HFFc6 (cell line): ENCODE results near the gene FRY. TPM values are rescaled to one million over a fixed set of nuclear protein-coding genes. Genes with fewer than 3 reads are reported as not detected.

Experiments
- DNase-seq: peaks from one replicate; pipeline ENCODE4 v3.0.0-alpha.2; 2018
- H3K27ac Mint-ChIP-seq: 2 replicates; pipeline ENCODE4 v1.8.0; 2020; ENCODE audit warnings: mild to moderate bottlenecking, mixed read lengths
- H3K27me3 Mint-ChIP-seq: 2 replicates; pipeline ENCODE4 v1.8.0; 2021; ENCODE audit warnings: mild to moderate bottlenecking, moderate library complexity, mixed read lengths; ENCODE audit not compliant: insufficient read depth
- H3K36me3 Mint-ChIP-seq: 2 replicates; pipeline ENCODE4 v1.8.0; 2021; ENCODE audit warnings: low read depth, mixed read lengths
- H3K4me1 Mint-ChIP-seq: 2 replicates; pipeline ENCODE4 v1.8.0; 2020; ENCODE audit warnings: low read depth, mixed read lengths
- H3K4me3 Mint-ChIP-seq: 2 replicates; pipeline ENCODE4 v1.8.0; 2020; ENCODE audit warnings: mild to moderate bottlenecking, moderate library complexity, mixed read lengths
- H3K9me3 Mint-ChIP-seq: 2 replicates; pipeline ENCODE4 v1.8.0; 2020; ENCODE audit warnings: mild to moderate bottlenecking, mixed read lengths
- CTCF ChIP-seq: fragments of 200-600 bp; sonication (generic); IDR thresholded peaks from 2 replicates; pipeline ENCODE4 v1.5.0; 2021; ENCODE audit warnings: antibody characterized with exemption, mild to moderate bottlenecking
- total RNA-seq, 6 experiments: library from RNA; stranded (reverse); fragmentation: NEBNext Ultra II Directional; extraction: Animal tissue kit (Norgen Biotek cat#: 25700); gene quantifications; 2 replicates in 1 of 6; 3 replicates in 5 of 6; pipeline ENCODE4 v1.2.3, GENCODE V29; 2021

Gene FRY
- total RNA-seq, 6 experiments from 2014 or later, result 12.3 to 19.2 (median 13.8) TPM

DNA sequence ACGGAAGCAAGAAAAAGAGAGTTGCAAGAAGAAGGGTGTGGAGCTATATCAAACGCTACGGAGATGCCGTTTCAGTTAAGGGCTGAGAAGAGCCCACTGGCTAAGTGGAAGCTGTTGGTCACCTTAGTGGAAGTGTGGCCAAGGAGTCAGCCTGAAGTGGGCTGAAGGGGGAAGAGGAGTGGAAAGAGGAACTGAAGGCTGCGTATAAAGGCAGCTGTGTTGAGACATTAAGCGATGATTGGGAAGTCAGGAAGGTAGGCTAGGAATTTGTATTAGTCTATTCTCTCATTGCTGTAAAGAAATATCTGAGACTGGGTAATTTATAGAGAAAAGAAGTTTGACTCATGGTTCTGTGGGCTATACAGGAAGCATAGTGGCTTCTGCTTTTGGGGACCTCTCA lies 14.1 kb upstream of the FRY start:
- H3K27ac Mint-ChIP-seq, result no peak overlapping the region
- no peak overlapping the region for H3K4me3 Mint-ChIP-seq

GRCh38 chr13:32019612-32020233 lies 11.9 kb upstream of the FRY start:
- TF ChIP-seq CTCF, result peak; percentile 91
- peak; percentile 48 for DNase-seq
- Mint-ChIP-seq H3K36me3 (no peaks in the 10 kb centered on the region), H3K4me1 (no peaks in the 10 kb centered on the region; the same call in 1 of the 2 replicates), H3K27ac (no peak overlapping the region), H3K9me3 (no peaks in the 10 kb centered on the region), H3K27me3 (no peaks in the 10 kb centered on the region), H3K4me3 (no peak overlapping the region)

More for the DNA sequence above, 14.1 kb upstream of the FRY start:
- TF ChIP-seq CTCF, result no peak
- no peak for DNase-seq
- Mint-ChIP-seq H3K36me3 (no peaks in the 10 kb centered on the region), H3K4me1 (no peaks in the 10 kb centered on the region; the same call in 1 of the 2 replicates), H3K9me3 (no peaks in the 10 kb centered on the region), H3K27me3 (no peaks in the 10 kb centered on the region)

GRCh38 chr13:32021785-32022184 lies 9.8 kb upstream of the FRY start:
- no peak overlapping the region for H3K4me3 Mint-ChIP-seq
- no peak overlapping the region for H3K27ac Mint-ChIP-seq
- no peak for TF ChIP-seq CTCF
- no peaks in the 10 kb centered on the region; the same call in 1 of the 2 replicates for H3K4me1 Mint-ChIP-seq
- no peaks in the 10 kb centered on the region for H3K9me3 Mint-ChIP-seq
- DNase-seq, result no peak
- no peaks in the 10 kb centered on the region for H3K27me3 Mint-ChIP-seq
- no peaks in the 10 kb centered on the region for H3K36me3 Mint-ChIP-seq

GRCh38 chr13:32022311-32022710 lies 9.3 kb upstream of the FRY start:
- no peak for TF ChIP-seq CTCF
- no peak overlapping the region for H3K4me3 Mint-ChIP-seq
- H3K9me3 Mint-ChIP-seq, result no peaks in the 10 kb centered on the region
- no peak for DNase-seq
- no peaks in the 10 kb centered on the region for H3K27me3 Mint-ChIP-seq
- H3K27ac Mint-ChIP-seq, result no peak overlapping the region
- H3K4me1 Mint-ChIP-seq, result no peaks in the 10 kb centered on the region; the same call in 1 of the 2 replicates
- H3K36me3 Mint-ChIP-seq, result no peaks in the 10 kb centered on the region

DNA sequence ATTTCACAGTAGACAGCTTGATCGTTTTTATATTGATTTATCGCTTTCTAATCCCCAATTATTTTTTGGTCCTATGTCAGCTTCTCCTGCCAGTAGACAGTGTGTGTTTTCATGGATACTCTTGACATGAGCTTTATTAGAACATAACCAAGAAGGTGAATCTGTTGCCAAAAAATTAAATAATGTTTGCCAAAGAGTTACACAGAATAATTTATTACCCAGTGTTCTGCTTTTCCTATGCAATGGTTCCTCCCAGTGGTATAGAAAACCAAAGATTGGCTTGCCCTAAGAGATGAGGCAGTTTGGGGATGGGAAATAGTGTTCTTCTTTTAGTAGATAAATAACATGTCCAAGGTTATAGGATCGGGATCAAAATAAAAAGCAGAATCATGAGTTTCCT lies 8.5 kb upstream of the FRY start:
- H3K9me3 Mint-ChIP-seq, result no peaks in the 10 kb centered on the region
- H3K4me1 Mint-ChIP-seq, result no peaks in the 10 kb centered on the region; the same call in 1 of the 2 replicates
- DNase-seq, result no peak
- no peak for TF ChIP-seq CTCF
- no peak overlapping the region for H3K4me3 Mint-ChIP-seq
- H3K27me3 Mint-ChIP-seq, result no peaks in the 10 kb centered on the region
- no peaks in the 10 kb centered on the region for H3K36me3 Mint-ChIP-seq
- no peak overlapping the region for H3K27ac Mint-ChIP-seq
